ENCODE measurements around the gene CCDC78.

- TF ChIP-seq POLR2AphosphoS5 (IDR thresholded peaks at IDR 0.05; ENCODE audit: low read depth, low read length) (no peak), REST (IDR thresholded peaks at IDR 0.05; ENCODE audit: insufficient read depth in 1 of 2, low read depth in 2 of 2, low read length in 2 of 2) (no peak), TAF1 (IDR thresholded peaks at IDR 0.05; ENCODE audit: borderline replicate concordance, insufficient read depth, low read length) (no peak), SIN3A (IDR thresholded peaks at IDR 0.05; ENCODE audit: borderline replicate concordance, insufficient read depth, low read length) (no peak)
Observed at GRCh38 chr16:678209-678857, 47.9 kb downstream of the CCDC78 start.
